HEK293T (cell line): ENCODE data around the gene B4GALT2.

Experiments used
- CTCF ChIA-PET: fragments of 350-600 bp; formaldehyde crosslinking; extraction: SDS; loops from one replicate; lab custom pipeline; 2021; ENCODE audit warnings: antibody characterized with exemption, inconsistent platforms; lab: Yijun Ruan, JAX
- POLR2A ChIA-PET: fragments of 350-600 bp; formaldehyde crosslinking; extraction: SDS; loops from one replicate; lab custom pipeline; 2020; ENCODE audit warnings: antibody characterized with exemption, inconsistent platforms; lab: Yijun Ruan, JAX
- DNase-seq: peaks from one replicate; pipeline ENCODE4 v3.0.0; 2012; ENCODE audit warnings: mixed read lengths; ENCODE audit errors: extremely low spot score
- ARNT ChIP-seq: fragments of 450-650 bp; IDR thresholded peaks from 2 replicates; pipeline ENCODE4 v1.6.1; 2017; ENCODE audit warnings: mild to moderate bottlenecking
- BHLHE40 ChIP-seq: fragments of 450-650 bp; IDR thresholded peaks from 2 replicates; pipeline ENCODE4 v1.6.1; 2016; ENCODE audit warnings: mild to moderate bottlenecking, moderate library complexity, borderline replicate concordance
- CTBP1 ChIP-seq: fragments of 450-650 bp; IDR thresholded peaks from 2 replicates; pipeline ENCODE4 v1.6.1; 2016; ENCODE audit warnings: borderline replicate concordance
- ELF4 ChIP-seq: fragments of 450-650 bp; IDR thresholded peaks from 2 replicates; pipeline ENCODE4 v1.6.1; 2017; ENCODE audit warnings: antibody characterized with exemption
- FOXA1 ChIP-seq: fragments of 450-650 bp; IDR thresholded peaks from 2 replicates; pipeline ENCODE4 v1.6.1; 2016; ENCODE audit warnings: mild to moderate bottlenecking
- FOXK2 ChIP-seq: fragments of 450-650 bp; IDR thresholded peaks from 2 replicates; pipeline ENCODE4 v1.6.1; 2016; ENCODE audit warnings: mild to moderate bottlenecking
- FOXM1 ChIP-seq: fragments of 450-650 bp; IDR thresholded peaks from 2 replicates; pipeline ENCODE4 v1.6.1; 2017; ENCODE audit warnings: mild to moderate bottlenecking, borderline replicate concordance
- HDGF ChIP-seq: fragments of 450-650 bp; IDR thresholded peaks from 2 replicates; pipeline ENCODE4 v1.6.1; 2017; ENCODE audit warnings: antibody characterized with exemption, borderline replicate concordance
- L3MBTL2 ChIP-seq: fragments of 450-650 bp; conservative IDR thresholded peaks from 2 replicates; pipeline ENCODE4 v1.6.1; 2016; ENCODE audit warnings: mild to moderate bottlenecking
- LEF1 ChIP-seq: fragments of 450-650 bp; IDR thresholded peaks from 2 replicates; pipeline ENCODE4 v1.6.1; 2017; ENCODE audit warnings: mild to moderate bottlenecking, borderline replicate concordance
- NFRKB ChIP-seq: fragments of 450-650 bp; IDR thresholded peaks from 2 replicates; pipeline ENCODE4 v1.6.1; 2016; ENCODE audit warnings: mild to moderate bottlenecking, moderate library complexity
- PKNOX1 ChIP-seq: fragments of 450-650 bp; IDR thresholded peaks from 2 replicates; pipeline ENCODE4 v1.6.1; 2016
- SP1 ChIP-seq: fragments of 450-650 bp; IDR thresholded peaks from 2 replicates; pipeline ENCODE4 v1.6.1; 2017
- SUZ12 ChIP-seq: fragments of 450-650 bp; IDR thresholded peaks from 2 replicates; pipeline ENCODE4 v1.6.1; 2016; ENCODE audit warnings: mild to moderate bottlenecking
- TARDBP ChIP-seq: fragments of 450-650 bp; IDR thresholded peaks from 2 replicates; pipeline ENCODE4 v1.6.1; 2016
- ZNF384 ChIP-seq: fragments of 450-650 bp; IDR thresholded peaks from 2 replicates; pipeline ENCODE4 v1.6.1; 2016

Gene B4GALT2

GRCh38 chr1:43969746-43970466 is 9.1 kb upstream of the B4GALT2 start, which contains the start of gene DPH2:
DPH2 (plus strand) TSS chr1:43970010; CDS start chr1:43970176, 166 bp downstream.
- CTCF ChIA-PET: interaction anchor here (0.6 kb wide), 1 partner anchor 57 kb away, joined by 3 read pairs; no protein-coding TSS in a partner anchor
- POLR2A ChIA-PET: interaction anchor here (0.6 kb wide), 2 partner anchors 20 to 36 kb away, joined by 3 read pairs; no protein-coding TSS in a partner anchor
- no peak for TF ChIP-seq FOXM1
- TF ChIP-seq NFRKB: no peak
- no peak for TF ChIP-seq ARNT
- no peak for TF ChIP-seq CTBP1
- no peak for TF ChIP-seq BHLHE40
- no peak for TF ChIP-seq FOXK2
- no peak for TF ChIP-seq ZNF384
- no peak for TF ChIP-seq HDGF
- TF ChIP-seq FOXA1: no peak
- TF ChIP-seq TARDBP: no peak
- no peak for TF ChIP-seq SP1
- peak; percentile 74 for TF ChIP-seq ELF4
- TF ChIP-seq L3MBTL2: peak; percentile 64
- TF ChIP-seq SUZ12: no peak
- peak; percentile 98 for DNase-seq

- DNase-seq: no peak
- TF ChIP-seq ELF4: no peak
- POLR2A ChIA-PET: interaction anchor here (0.6 kb wide), 1 partner anchor 35 kb away, joined by 3 read pairs; no protein-coding TSS in a partner anchor
- CTCF ChIA-PET: no interaction called here
Observed at GRCh38 chr1:43970502-43970901, 8.5 kb upstream of the B4GALT2 start.

GRCh38 chr1:43970911-43971310 is 8.1 kb upstream of the B4GALT2 start:
- no peak for TF ChIP-seq HDGF
- no peak for TF ChIP-seq NFRKB
- no peak for TF ChIP-seq FOXK2
- TF ChIP-seq ZNF384: no peak
- no peak for TF ChIP-seq FOXM1
- no peak for TF ChIP-seq TARDBP
- no peak for TF ChIP-seq FOXA1
- no peak for TF ChIP-seq PKNOX1
- TF ChIP-seq BHLHE40: no peak
- TF ChIP-seq CTBP1: no peak
- POLR2A ChIA-PET: interaction anchor here (0.6 kb wide), 1 partner anchor 35 kb away, joined by 3 read pairs; no protein-coding TSS in a partner anchor
- no peak for DNase-seq
- CTCF ChIA-PET: no interaction called here

- ChIA-PET CTCF (interaction anchor here (0.6 kb wide), 1 partner anchor 203 kb away, joined by 3 read pairs; no protein-coding TSS in a partner anchor), POLR2A (interaction anchor here (0.8 kb wide), 1 partner anchor 1125 kb away, joined by 3 read pairs; the partner anchor contains the start of gene ZNF691)
- TF ChIP-seq CTBP1 (no peak), L3MBTL2 (no peak), HDGF (no peak), NFRKB (no peak), ZNF384 (no peak), SP1 (no peak), FOXA1 (no peak)
- no peak for DNase-seq
Observed at GRCh38 chr1:43971336-43971980, 7.6 kb upstream of the B4GALT2 start.

GRCh38 chr1:43973981-43974442 is 5.0 kb upstream of the B4GALT2 start:
- TF ChIP-seq FOXK2: no peak
- CTCF ChIA-PET: interaction anchor here (1.0 to 1.1 kb wide), 2 partner anchors 28 to 211 kb away, joined by 4 to 5 read pairs; no protein-coding TSS in a partner anchor
- POLR2A ChIA-PET: interaction anchor here (0.7 to 3.5 kb wide), 9 partner anchors 8 to 267 kb away, joined by 3 to 25 read pairs (median 5); partner anchors contain the start of genes IPO13 and ST3GAL3
- no peak for DNase-seq

- TF ChIP-seq HDGF: no peak
- no peak for TF ChIP-seq TARDBP
- peak; percentile 83 for TF ChIP-seq L3MBTL2
- no peak for TF ChIP-seq LEF1
- no peak for TF ChIP-seq ARNT
- TF ChIP-seq BHLHE40: no peak
- POLR2A ChIA-PET: interaction anchor here (0.7 to 3.5 kb wide), 16 partner anchors 9 to 324 kb away, joined by 3 to 25 read pairs (median 5); partner anchors contain the start of genes CCDC24, IPO13 and ST3GAL3
- DNase-seq: peak; percentile 94
- CTCF ChIA-PET: interaction anchor here (0.9 to 1.1 kb wide), 2 partner anchors 14 to 211 kb away, joined by 4 to 10 read pairs; no protein-coding TSS in a partner anchor
Observed at GRCh38 chr1:43974443-43975248, 4.4 kb upstream of the B4GALT2 start, which contains the start of gene ATP6V0B. ATP6V0B (plus strand) TSS chr1:43974960; CDS start chr1:43975041, 81 bp downstream.
